NCI-H460 (cell line): ENCODE results near the gene ARHGAP4. TPM values are rescaled to one million over a fixed set of nuclear protein-coding genes. Genes with fewer than 3 reads are reported as not detected.
A peak's percentile ranks its signal among the peaks of the same experiment; 100 is the strongest.

Source experiments
- DNase-seq: peaks from one replicate; pipeline ENCODE4 v3.0.0-alpha.2; 2016; ENCODE audit warnings: low read depth; ENCODE audit errors: extremely low read depth
- total RNA-seq: library from RNA; depleted of rRNA; stranded (reverse); fragments of >200 nt; shearing (Covaris generic); gene quantifications from 2 replicates; pipeline ENCODE4 v1.2.3, GENCODE V29; 2014

The ARHGAP4 gene
- total RNA-seq, 1 experiment from 2014 or later = 55.0 TPM

DNA sequence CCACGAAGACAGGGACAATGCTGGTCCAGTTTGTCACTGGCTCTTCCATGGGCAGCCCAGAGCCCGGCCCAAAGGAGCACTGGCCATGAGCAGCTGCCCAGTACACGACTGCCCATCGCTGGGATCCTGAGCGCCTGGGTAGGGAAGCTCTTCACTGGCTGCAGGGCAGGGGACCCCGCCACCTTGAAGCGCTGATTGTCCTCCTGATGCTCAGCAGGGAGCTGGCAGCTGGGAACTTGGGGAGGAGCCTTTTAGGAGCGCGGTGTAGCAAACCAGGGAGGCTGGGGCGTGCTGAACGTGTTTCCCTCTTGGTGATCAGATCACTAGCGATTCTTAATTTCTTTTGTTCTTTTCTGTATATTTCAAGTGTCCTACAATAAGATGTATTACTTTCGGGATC, 41.9 kb downstream of the ARHGAP4 start:
- DNase-seq = no peak

DNA sequence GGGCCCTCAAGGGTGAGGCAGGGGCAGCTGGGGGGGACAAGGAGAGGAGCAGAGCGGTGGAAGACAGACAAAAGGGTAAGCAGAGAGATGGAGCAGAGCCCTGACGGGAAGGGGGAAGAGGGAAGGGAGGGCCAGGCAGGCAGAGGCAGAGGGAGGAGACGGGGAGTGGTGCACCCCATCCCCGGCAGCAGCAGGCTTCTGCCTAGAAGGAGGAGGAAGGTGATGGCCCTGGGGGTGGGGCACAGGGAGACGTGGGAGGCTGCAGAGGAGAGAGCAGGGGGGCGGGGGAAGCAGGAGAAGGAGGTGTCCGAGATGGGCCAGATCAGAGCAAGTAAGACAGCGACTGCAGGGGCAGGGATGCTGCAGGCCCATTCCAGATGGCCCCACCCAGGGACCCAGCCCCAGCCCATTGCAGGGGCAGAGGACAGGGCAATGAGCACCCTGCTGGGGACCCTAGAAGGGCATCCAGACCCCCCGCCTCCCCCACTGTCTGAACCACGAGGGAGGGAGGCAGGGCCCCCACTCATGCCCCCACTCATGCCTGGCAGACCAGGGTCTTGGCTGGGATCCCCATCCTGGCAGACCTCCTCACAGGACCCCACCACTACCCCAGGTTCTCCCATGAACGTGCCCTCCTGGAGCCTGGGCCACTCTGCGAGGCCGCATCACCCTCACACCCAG, 42.8 kb downstream of the ARHGAP4 start:
- no peak for DNase-seq

DNA sequence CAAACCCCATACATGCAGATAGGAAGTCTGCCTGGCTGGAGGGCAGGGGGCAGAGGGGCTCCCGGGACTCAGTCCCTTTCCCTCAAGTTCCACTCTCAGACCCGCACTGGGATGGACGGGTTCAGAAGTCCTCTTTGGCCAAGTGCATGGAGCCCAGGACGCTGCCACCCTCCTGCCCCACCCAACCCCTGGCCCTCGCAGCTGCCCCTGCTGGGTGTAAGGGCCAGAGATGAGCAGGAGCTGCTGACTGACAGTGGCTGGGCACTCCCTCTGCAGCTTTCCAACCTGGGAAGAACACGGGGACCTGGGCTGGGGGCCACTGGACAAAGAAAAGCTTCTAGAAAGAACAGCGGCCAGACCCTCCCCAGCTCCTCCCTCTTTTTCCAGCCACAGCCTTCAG, 43.5 kb downstream of the ARHGAP4 start:
- no peak for DNase-seq

DNA sequence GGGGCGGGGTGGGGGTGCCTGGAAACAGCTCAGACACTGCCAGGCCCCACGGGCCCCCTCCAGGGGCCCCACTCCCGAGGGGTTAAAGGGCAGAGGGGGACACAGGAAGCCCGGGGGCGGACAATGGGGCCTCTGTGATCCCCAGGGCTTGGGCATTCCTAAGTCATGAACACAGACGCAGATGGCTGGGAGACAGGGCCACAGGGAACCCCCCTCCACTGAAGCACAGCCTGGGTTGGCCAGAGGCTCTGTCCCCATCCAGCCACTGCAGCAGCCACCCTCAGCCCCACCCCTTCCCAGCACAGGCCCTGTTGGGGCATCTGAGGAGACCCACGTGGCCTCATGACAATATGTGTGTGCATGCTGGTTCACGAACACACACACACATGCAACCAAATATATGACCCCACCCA, 44.0 kb downstream of the ARHGAP4 start:
- DNase-seq = no peak

DNA sequence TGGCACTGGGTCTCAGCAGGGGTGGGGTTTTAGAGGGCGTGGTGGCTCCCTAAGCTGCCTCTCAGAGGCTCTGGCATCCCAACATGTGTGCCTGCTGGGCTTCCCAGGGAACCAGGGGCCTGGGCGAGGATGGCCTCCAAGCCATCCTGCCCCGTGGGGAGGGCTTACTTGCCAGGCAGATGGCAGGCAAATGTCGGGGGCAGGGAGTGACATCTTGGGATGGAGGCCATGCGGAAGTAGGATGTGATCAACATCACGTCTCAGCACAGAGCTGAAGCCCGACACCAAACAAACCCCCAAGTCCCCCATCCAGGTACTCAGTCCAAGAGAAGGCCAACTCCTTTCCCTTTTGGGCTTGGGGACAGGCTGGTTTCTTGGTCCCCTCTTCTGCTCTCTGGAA, 44.8 kb downstream of the ARHGAP4 start:
- no peak for DNase-seq

DNA sequence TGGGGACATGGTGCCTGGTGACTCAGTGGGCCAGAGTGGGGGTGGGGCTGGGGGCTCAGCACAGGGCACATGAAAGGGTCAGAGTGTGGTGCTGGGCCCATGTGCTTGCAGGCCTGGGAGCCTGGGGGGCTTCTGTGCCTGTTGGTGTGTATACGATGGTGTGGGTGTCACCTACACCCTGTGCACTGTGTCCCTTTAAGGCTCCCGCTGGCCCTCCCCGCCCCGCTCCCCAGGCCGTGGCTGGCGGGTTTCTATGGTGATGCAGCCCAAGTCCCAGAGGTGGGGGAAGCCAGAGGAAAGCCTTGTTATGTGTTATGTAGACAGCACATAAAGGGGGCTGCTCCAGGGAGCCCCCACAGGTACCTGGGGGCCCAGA, 45.6 kb downstream of the ARHGAP4 start:
- no peak for DNase-seq

DNA sequence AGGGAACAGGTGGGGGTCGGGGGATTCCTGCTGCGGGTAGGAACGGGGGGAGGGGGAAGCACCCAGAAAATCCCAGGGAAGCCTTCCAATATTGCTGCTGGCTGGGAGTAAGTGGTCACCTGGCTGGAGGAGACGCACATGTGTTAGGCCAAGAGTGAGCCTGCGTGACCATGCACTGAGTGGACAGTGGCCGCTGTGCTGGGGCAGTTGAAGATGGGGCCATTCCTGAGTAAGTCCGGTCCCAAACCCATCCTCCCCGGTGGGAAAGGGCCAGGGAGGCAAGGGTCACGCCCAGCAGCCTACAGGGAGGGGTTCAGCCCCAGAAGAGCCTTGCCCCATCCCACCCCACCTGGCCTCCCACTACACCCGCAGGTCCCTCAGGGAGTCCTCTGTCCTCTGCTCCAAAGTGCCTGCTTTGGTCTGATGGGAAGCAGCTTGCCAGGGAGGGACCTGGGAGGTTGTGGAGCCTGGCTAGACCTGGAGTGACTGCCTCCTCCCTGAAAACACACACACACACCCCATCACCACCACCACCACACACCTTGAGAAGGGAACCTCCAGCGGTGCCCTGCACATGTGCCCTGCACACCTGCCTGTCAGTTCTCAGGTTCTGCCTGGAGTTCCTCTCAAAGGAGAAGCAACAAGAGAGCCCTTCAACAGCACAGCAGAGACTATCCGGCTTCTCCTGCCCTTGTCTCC, 46.2 kb downstream of the ARHGAP4 start:
- DNase-seq = no peak

DNA sequence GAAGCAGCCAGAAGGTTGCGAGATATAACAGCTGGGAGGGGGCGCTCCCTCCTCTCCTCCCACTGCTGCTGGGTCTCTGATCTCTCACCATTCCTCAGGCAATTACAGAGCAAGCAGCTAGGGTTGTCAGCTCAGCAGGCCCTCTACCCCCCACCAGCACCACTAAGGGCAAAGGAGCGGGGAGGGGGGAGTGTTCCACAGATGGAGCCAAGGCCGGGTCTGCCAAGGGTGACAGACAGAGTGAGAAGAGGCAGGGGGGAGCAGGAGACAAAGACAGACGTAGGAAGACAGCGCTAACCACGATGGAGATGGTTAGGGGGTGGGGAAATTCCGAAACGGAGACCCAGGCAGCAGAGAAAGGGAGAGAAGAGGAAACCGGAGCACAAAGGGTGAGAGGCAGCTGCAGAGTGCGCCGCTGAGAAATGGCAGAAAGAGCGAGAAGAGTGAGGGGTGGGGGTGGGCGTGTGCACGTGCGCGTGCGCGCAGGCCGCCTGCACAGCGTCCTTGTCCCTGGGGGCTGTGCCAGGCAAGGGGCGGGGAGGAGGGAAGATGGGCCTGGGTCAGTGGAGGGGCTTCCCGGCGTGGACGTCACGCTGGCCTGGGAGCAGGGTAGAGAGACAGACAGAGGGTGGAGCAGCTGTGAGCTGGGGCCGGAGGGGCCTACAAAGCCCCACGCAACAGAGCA, 47.0 kb downstream of the ARHGAP4 start:
- no peak for DNase-seq

DNA sequence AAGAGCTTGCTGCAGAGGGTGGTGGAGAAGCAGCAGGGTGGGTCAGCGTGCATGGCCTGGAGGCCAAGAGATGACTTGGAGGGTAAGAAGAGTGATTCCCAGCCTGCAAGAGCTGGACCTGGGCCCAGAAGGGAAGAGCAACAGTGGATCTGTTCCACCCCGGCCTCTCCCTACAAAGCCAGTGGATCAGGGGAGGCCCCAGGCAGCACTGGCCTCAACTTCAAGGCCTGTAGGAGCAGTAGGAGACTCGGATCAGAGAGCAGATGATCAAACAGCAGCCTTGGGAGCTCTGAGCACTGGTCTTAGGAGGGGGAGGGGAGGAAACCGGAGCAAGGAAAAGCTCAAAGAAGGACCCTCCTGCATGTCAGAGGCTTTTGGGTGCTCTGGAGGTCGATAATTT, 47.7 kb downstream of the ARHGAP4 start:
- DNase-seq = no peak

DNA sequence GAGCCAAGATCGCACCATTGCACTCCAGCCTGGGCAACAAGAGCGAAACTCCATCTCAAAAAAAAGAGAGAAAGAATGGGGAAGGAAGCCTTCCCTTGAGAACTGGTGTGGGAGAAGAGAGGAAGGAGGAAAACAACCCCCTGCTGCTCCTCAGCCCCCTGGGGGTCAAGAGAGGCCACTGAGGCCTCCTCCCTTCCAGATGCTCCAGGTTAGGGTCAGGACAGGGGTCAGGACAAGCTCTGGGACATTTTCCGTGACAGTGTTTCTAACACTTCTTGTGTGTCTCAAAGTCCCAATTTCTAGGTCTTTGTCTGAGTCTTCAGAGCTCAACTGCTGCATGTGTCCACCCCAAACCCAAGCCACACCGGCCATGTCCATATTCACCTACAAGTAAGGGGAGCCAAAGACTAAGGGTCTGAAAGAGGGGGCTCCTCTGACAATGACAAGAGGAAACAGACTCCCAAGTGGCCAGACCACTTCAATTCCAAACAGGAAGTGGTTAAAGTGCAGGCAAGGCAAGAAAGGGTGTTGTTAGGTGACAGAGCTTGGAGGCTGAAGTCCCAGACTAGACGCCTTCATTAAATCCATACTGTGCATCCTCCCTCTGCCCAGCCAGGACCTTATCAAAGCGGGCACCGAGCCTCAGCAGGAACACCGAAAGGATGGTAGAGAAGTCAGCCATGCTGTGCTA, 48.3 kb downstream of the ARHGAP4 start:
- no peak for DNase-seq

DNA sequence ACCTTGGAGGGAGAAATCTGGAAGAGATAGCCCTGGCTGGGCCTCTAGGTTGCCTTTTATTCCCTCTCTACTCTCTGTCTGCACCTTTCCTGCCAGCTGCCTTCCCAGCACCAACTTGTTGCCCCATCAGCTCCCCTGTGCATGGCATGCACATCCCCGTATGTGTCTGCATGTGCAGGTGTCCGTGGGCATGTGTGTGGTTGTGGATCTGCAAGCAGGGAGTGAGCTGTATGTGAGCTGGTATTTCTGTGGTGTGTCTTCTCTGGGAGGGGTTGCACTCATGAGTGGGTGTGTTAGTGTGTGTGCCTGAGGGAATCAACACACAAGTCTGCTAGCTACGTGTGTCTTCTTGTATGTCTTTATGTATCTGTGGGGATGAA, 50.0 kb downstream of the ARHGAP4 start:
- DNase-seq = no peak

DNA sequence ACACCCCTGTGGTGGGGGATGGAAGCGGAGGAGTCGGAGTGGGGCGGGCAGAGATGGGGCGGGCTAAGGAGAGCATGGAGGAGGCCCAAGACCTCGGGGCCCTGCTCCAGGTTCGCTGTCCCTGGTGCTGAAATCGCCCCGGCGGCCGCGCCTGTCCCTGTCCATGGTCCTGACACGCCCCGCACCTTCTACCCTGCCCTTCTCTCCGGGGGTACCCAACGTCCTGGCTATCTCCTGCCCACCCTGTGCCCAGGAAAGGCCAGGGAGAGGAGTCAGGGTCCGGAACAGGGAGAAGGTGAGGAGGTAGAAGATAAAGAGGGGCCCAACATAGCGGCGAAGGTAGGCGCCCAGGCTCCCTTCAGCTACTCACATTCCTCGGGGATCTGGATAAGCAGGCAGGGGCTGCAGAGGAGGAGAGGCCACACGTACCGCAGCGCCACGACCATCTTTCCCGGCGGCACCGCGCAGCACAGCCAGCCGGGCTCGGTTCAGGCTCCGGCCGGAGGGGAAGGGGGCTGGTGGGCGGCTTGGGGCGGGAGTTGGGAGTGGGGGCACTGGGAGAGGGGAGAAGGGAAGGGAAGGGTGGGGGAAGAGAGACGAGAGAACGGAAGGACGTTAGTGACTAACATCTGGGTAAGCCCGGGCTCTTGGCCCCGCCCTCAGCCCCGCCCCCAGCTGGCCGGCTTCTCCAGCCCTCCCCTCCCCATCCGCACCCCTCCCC, 50.5 kb downstream of the ARHGAP4 start:
- DNase-seq = peak; percentile 30

DNA sequence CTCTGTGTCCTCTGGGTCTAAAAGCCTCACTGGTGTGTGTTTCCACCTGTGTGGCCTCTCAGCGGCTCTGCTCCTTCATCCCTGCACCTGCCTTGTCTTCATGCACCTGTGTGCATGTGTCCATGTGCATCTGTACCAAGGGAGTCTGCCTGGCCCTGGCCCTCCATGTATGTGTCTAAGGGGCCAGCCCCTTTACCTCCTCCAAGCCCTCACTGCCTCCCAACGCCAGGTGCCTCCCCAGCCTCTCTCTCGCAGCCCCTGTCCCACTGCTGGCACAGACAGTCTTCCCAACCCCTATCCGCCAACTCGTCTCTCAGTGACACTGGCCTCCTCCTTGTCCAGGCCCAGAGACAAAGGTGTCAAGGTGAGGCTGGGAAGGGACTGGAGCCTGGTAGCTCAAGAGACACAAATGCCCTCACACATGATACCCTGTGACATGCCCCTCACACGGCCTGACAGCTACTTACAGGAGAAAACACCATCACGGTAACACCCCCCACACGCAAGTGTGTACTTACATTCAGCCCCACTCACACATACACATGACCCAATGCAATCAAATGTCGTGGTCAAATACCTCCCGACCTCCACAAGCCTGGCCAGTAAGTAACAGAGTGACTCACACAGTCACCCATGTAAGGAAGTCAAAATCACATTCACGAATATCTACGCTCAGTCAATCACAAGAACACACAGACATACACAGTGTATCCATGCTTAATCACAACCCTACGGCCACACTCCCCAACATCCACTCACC, 51.5 kb downstream of the ARHGAP4 start:
- DNase-seq = no peak

DNA sequence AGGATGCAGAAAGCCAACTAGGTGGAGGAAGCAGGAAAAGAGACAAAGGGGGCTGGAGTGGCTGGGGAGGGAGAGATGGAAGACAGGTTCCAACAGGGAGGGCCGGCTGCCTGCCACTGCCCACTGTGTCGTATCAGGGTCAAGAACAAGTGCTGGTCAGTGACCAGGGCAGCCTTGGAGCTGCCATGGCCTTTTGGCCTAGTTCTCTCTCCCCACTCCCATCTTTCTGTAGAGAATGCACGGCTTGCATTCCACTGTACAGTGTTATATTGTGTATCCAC, 52.0 kb downstream of the ARHGAP4 start:
- DNase-seq = no peak

DNA sequence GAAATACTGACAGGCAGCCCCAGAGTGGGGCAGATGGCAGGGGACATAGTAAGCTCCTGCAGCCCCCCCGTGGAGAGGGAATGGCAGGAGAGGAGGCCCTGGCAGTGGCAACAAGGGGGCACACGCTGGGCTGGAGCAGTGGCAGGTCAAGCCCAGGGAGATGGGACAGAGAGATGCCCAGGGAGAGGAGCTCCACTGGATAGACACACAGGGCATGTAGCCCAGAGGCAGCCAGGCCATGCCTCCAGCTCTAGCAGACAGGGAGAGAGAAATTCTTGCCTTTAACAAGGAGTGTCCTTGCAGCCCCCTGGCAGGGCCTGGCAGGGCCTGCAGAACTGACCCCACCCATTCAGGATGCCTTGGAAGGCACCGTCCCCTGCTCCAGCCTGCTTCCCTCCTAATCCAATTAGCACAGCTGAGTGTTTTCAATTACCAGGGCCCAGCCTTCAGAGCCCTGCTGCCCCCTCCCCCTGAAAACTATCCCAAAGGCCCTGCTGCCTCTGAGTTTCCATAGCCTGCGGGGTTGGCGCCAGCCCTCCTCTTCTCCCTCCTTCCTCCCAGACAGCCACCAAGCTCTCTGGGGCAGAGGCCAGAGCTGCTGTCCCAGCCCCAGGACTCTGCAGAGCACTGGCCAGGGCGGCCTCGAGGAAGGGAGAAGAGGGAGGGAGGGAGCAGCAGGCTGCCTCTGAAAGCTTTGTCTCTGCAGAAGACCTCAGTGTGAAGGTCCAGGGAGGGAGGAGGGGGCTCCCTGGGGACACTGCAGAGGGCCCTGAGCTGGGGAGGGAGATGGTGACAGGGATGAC, 52.6 kb downstream of the ARHGAP4 start:
- no peak for DNase-seq

DNA sequence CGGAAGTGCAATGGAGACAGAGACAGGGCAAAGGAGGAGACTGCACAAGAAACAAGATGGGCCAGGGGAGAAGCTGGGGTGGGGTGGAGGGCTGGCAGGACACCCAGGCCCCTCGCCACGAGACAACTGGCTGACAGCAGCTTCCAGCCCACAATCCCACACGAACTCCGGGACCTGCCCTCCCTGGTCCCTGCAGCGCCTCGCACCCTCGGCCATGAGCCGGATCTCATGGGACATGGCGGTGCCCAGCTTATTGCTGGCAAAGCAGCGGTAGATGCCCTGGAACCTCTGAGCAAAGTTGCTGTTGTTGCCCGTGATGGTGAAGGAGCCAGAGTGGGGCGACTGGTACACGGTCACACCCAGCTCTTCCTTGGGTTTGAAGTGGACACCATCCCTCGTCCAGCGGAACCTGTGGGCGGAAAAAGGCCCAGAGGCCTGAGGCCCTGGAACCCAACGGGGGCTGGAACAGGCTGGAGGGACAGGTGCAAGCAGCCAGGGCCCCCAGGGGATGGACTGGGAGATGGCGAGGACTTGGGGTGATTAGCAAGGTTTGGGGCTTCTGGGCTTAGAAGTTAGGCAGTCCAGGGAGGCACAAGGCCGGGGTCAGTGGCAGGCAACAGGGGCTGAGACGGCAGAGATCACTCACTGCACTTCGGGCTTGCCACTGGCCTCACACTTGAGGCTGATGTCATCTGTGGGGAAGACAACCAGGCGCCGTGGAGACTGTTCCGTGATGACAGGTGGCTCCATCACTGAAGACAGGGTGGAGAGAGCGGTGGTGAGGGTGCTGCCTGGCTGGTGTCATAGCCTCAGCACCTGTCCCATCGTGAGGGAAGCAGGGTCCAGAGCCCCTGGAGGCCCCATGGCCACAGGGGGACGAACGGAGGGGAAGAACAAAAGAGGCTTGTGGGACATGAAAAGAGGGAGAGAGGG, 53.9 kb downstream of the ARHGAP4 start:
- no peak for DNase-seq

DNA sequence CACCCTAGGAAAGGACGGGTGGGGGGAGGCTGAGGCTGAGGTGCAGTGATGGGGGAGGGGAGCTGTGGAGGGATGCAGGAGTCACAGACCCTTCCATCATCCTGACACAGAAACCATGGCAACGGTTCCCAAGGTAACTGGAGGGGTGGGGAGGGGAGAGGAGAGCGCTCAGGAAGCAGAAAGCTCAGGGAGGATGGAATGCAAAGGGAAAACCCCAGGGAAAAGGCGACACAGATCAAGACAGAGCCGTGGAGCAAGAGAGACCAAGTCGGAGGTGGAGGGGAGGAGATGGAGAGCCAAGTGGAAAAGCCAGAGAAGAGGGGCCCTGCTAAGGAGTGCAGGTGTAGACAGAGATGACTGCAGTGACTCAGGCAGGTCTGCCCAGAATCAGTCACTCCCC, 54.6 kb downstream of the ARHGAP4 start:
- no peak for DNase-seq

DNA sequence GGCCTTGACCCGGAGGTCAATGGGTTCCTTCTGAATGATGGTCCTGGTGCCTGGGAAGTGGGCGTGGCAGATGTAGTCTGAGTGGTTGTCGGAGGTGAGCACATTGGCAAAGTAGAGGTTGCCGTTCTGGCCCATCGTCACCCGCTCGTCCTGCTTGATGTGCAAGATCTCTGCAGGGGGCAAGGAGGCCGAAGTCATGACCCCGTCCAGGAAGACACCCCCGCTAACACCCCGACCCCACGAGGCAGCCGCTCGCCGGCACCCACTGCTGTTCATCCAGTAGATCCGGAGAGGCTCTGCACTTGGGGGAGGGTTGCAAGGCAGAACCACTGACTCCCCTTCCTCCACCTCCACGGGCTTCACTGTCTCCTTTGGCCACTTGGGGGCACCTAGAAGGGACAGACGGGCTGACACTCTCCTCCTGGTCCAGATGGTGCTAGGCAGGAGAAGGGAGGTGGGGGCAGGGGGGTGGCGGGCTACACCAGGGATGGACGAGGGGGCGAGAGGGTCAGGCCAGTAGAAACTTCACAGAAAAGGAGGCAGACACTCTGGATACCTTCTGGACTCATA, 55.2 kb downstream of the ARHGAP4 start:
- DNase-seq = no peak
